DMS53 treated with DMSO at 0.1 percent for 48 hours (cell line): ENCODE results near the gene FANCF.
"Not testable (repeated sequence)": the region's sequence is repeated elsewhere in the genome, so short reads cannot be mapped to it uniquely, and the experiment has no call there.

Experiments
- DNase-seq: peaks from one replicate; lab custom pipeline; 2025; ENCODE audit not compliant: unreplicated experiment; lab: John Stamatoyannopoulos, UW

The FANCF gene, protein sequence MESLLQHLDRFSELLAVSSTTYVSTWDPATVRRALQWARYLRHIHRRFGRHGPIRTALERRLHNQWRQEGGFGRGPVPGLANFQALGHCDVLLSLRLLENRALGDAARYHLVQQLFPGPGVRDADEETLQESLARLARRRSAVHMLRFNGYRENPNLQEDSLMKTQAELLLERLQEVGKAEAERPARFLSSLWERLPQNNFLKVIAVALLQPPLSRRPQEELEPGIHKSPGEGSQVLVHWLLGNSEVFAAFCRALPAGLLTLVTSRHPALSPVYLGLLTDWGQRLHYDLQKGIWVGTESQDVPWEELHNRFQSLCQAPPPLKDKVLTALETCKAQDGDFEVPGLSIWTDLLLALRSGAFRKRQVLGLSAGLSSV

DNA sequence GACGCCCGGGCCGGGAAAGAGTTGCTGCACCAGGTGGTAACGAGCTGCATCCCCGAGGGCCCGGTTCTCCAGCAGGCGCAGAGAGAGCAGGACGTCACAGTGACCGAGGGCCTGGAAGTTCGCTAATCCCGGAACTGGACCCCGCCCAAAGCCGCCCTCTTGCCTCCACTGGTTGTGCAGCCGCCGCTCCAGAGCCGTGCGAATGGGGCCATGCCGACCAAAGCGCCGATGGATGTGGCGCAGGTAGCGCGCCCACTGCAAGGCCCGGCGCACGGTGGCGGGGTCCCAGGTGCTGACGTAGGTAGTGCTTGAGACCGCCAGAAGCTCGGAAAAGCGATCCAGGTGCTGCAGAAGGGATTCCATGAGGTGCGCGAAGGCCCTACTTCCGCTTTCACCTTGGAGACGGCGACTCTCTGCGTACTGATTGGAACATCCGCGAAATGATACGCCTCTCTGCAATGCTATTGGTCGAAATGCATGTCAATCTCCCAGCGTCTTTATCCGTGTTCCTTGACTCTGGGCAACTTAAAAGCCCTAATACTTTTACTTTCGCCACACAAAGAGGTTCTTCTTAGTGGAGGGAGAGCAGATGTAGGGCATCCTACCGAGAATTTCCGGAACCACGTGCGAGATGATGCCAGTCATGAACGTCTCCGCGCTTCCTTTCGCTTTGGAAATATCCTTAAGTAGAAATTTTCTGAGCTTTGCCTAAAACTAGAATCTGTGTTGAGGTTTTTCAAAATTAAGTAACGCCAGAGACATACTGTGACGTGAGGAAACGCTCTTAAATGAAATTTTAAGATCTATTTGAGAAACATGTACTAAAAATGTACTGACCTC lies at the start of gene FANCF:
FANCF (minus strand) TSS at position 376 of the 840 bp plus-strand sequence; CDS start at position 363, 13 bp downstream.
- peak; percentile 96 for DNase-seq

GRCh38 chr11:22674470-22675439 lies 49.1 kb upstream of the FANCF start:
- peak; percentile 98 for DNase-seq

DNA sequence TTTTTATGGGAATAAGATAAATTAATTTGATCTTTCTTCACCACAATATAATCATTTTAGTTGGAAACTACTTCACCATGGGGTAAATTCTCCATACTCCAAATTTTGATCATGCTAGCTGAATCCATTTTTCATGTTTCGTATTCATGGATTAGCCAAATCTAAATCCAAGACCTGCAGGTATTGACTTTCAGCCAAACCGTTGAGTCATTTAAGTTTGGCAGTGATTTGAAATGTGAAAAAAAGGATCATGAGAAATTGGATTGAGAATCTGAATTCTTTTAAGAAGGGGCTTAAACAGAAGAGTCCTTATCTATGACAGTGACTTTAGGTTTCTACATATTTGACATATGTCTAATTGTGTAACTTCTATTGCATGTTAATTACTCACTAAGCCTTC lies 46.1 kb upstream of the FANCF start:
- no peak for DNase-seq

- peak; percentile 47 for DNase-seq
These were observed 45.2 kb upstream of the FANCF start for GRCh38 chr11:22670830-22671229.

DNA sequence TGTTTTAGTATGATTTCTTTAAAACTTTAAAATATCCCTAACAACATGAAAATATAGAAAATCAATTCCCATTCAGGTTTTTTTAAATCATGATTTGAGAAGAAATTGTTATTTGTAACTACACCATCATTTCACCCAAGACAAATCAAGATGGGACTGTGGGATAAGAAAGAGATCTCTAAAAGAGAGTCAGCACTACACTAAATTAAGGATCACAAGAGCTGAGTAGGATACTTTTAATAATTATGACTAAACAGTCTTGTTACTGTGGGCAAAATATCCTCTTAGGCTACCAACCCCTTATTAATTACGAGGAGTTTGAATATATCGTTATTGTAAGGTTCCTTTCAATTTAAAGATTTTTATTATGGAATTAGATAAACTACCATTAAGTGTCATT lies 43.7 kb upstream of the FANCF start:
- DNase-seq: no peak

DNA sequence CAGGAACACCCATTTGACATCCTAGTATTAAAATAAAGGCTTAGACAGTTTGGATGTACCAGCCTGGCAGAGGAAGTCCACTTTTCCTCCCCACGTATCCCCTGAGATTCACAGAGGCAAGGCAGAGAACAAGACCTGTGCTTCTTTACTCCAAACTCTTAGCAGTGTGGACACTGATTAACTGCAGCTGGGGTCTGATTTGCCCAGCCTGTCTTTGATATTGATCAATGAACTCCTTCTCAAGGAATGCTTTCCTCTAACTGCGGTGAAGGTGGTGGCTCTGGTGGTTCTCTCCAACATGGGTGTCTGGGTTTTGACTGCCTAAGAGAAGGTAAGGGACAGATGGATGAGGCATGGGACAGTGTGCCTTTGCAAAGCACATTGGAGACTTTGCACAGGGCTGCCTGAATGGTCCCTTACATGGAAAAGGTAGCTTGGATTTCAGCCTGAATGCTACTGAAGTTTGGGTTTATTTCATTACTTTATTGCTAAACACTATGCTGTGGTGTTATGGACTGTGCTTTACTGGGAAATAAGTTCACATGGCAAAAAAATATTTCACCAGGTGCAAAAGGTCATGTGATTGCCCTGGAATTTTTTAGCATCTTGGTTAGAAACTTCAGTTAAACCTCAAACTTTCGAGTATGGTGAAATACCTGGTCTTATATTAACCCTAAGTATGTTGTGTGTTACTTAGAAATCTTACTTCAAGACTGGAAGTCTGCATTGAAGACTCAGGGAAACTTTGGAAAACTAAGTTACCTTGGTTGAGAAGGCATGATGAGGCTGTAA lies 42.6 kb upstream of the FANCF start:
- DNase-seq: no peak

- DNase-seq: no peak
These were observed 41.2 kb upstream of the FANCF start for GRCh38 chr11:22666688-22667439.

GRCh38 chr11:22666325-22666687 lies 40.7 kb upstream of the FANCF start, which contains the start of gene GAS2:
GAS2 (plus strand) TSS chr11:22666611; CDS start chr11:22674870, 8,259 bp downstream.
- DNase-seq: peak; percentile 23

DNA sequence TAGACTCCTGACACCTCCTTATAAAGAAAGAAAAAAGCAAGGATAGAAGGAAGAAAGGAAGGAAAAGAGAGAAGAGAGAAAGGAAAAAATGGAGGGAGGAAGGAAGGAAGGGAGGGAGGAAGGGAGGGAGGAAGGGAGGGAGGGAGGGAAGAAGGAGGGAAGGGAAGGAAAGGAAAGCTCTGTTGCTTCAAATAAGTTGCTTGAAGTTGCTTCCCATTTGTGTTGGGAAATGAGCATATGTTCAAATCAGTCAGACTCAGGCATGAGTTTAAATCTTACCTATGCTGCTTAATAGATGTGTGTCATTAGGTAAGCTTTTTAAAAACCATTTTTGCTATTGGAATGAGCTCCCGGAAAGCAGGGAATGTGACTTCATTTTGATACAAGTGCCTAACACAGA lies 34.2 kb upstream of the FANCF start:
- no peak for DNase-seq

DNA sequence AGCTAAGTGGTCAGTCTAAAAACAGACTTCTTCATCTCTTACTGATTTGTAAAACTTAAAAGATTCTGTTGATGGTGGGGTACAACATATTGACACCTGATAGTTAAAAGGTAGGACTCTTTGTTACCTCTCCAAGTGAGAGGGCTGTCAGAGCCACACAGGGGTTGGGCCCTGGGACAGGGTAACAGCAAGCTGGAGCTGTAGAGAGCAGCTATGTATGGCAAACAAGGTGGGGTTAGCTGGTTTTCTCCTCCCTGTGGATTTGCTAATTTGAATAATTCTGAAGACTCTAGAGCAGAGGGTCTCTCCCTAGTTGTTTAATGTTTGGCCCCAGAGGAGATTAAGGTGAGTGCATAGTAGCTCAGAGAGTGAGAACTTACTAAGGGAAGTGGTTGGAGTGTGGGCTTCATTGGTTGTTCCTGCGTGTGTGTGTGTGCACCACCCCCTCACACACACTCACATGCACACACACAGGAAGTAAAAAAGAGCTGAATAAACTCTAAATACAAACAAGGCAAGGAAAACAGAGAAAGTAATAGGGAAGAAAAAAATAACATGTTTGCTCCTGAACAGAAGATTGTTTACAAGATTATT lies 31.6 kb upstream of the FANCF start:
- no peak for DNase-seq

DNA sequence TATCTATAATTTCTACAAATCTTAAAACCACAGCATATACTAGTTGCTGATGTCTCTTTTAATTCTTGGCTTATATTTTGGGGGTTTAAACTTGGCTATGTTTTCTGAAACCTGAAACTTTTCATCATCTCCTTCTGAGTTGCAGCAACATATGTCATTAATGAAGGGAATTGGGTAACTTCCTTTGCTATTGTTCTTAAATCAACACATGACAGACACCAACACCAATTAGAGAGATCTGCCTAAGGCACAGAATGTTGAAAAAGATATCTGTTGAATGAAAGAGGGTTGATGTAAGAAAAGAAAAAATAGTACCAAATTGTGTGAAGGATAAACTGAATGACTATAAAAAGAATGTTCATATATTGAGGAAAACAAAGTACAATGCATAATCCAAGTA lies 30.5 kb upstream of the FANCF start:
- no peak for DNase-seq

- DNase-seq: not testable (repeated sequence)
These were observed 26.7 kb upstream of the FANCF start for GRCh38 chr11:22652346-22652745.

DNA sequence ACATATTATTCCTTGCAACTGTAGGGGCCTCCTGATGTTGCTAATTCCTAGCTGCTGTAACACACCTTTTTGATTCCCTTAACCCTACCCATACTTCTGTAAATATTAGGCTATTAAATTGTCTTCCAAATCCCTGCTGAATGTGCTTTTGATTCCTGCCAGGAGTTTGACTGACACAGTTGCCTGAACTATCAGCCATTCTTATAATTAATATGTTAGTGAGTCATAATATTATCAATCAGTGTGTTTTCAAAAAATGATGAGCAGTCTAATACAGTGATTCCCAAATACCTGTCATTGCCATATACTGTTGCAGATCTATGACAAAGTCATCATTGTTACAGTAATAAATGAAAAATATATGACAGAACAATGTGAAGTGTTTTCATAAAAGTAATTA lies 15.9 kb upstream of the FANCF start:
- no peak for DNase-seq

DNA sequence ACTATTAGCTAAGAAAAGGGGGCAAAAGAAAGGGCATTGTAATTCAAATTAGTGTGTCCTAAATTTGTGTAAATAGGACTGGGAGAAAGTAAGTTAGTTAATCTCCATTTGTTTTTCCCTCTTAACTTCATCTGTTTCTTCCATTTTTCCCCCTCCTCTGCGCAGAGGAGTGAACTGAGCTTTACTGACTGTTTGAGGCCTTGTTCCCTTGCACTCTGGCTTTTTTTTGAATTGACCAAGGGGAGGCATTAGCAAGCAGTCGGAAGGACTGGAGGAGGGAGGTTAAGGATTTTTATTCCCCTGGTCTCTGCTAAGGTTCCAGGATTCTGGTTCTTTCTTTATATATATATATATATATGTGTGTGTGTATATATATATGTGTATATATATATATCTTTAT lies 15.2 kb upstream of the FANCF start:
- no peak for DNase-seq

- DNase-seq: no peak
These were observed 10.1 kb upstream of the FANCF start for GRCh38 chr11:22635689-22636088.

DNA sequence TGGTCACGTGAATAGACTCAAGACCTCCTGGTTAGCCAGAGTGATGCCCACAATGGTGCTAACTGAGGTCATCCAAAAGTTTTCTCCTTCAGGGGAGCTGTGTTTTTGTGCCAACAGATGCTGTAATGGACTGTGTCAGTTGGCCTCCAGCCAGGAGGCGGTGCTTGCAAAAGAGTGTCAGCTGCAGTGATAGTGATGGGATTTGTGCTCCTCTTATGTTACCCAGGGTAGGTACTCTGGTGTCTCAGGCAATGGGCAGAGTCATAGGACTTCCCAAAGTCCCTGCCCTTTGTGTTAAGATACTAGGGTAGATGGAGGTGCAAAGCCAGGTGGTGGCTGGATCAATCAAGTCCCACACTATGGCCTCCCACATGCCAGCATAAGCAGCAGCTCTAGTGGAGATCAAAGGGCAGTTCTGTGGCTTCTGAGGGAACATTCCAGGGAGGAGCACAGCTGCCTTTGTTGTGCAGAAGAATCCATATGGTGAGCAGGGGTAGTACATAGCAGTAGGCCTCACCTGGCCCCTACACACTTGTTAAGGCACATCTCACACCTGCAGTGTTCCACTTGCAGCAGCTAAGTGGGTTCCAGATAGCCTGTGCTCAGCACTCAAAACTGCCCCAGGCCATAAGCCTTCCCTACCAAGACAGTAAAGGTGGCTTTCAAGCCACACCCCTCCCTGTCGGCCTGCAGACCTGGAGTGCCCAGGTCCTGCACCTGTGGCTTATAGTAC lies 9.4 kb upstream of the FANCF start:
- peak; percentile 46 for DNase-seq

- DNase-seq: no peak
These were observed 7.8 kb upstream of the FANCF start for GRCh38 chr11:22633354-22633902.

GRCh38 chr11:22627421-22627820 lies 1.8 kb upstream of the FANCF start:
- no peak for DNase-seq
